GM19351 (cell line): ENCODE results near the gene SLC44A5.
"Not testable (repeated sequence)": the region's sequence is repeated elsewhere in the genome, so short reads cannot be mapped to it uniquely, and the experiment has no call there.

ENCODE experiments used
- ATAC-seq: cut with Tn5 transposase; IDR thresholded peaks from one replicate; pipeline ENCODE4 v1.9.1; 2021; ENCODE audit warnings: mild to moderate bottlenecking, moderate library complexity; ENCODE audit not compliant: unreplicated experiment

The SLC44A5 gene

DNA sequence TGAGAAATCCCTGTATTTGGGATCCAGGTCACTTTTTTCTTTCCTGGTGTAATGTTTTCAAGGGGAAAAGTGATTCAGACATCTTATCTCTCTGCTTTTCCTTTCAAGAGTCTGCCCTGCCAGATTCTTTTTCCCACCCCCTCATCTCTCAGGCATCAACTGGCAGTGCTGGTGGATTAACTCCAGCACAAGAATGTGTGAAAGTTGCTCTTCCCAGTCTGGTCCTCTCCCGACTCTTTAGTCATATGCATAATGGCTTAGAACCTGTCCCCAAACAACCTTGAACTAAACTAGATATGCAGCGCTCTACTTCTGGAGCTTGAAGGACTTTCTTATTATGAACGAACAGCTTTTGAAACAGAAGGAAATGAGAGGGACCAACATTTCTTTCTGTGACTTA lies 88.5 kb downstream of the SLC44A5 start:
- ATAC-seq, result no peak

DNA sequence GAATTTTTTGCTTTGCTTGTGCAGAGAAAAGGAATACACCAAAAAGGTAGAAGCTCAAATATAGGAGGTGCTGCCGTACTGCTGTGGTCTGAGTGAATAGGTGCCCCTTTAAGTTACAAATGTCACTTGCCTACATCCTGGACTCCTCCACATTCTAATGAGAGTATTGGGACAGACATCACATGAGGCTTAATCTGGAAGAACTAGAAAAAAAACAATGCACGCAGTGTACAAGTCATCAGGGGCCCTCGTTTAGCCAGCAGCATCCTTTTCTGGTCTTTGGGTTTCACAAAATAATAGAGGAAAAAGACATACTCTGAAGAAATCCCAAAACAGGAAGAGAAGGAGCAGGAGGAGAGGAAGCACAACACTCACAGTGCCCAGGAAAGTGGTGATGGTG lies 89.3 kb downstream of the SLC44A5 start:
- no peak for ATAC-seq

DNA sequence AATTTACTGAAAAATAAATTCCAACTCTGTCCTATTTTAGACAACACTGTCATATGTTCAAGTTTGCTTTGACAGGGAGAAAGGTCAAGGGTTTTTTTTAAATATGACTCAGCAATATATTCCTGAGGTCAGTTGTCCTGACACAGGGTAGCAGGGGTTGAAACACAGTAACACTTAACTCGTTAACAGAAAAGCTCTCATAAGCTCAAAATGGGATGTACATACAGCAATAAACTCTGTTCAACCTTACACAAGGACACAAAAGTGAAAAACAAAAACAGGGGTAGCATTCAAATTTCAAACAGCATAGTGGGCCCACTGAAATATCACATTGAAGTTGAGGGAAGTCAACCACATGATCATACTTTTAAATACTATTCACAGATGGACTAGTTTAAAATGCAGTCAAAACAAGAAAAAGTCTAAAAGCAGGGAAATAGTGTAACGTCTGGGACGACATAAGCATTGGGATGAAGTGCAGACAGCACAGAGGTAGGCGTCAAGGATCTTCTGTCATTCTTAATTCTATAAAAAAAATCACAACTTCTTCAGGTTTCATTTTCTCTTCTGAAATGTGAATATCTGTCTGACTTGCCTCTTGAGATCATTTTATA lies 89.9 kb downstream of the SLC44A5 start:
- no peak for ATAC-seq

DNA sequence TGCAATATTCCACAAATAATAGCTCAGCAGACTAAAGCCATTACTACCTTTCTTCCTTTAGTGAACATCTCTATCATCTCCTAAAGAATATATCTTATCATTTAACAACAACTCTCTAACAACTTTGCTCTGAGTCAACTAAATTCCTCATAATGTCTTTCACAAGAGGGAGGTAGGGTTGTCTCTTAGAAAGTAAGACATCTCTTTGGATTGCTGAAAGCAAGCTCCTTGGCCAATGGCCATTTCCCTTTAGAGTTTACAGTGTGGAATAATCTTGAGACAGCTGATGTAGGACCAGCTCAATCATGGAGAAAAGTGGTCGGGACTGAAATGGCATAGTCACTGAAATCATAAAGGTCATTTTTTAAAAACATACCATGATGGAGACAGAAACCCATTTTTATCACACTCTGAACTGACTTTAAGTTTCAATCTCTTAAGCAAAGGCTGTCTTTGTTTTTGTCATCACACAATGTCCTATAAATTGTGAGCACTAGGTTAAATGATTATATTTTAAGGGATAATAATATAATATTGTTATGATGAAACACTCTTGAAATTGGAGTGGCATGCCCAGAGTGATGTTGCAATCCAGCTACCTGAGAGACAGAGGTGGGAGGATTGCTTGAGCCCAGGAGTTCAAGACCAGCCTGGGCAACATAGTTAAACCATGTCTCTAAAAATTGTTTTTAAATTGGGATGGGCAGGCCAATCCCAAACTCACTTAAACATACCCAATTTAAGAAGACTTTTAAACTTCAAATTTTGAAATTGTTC lies 91.1 kb downstream of the SLC44A5 start:
- no peak for ATAC-seq

DNA sequence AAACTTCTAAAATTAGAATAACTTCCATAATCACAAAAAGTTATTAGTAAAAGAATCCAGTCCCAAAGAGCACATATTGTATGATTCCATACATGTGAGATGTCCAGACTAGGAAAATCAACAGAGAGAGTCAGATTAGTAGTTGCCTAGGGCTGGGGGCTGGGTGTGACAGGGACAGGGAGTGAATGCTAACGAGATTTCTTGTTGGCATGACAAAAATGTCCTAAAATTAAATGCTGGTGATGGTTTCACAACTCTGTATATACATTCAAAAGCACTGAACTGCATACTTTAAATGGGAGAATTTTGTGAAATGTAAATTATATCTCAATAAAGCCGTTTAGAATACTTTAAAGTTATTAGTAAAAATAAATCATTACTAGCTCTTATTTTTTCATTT lies 92.2 kb downstream of the SLC44A5 start:
- no peak for ATAC-seq

DNA sequence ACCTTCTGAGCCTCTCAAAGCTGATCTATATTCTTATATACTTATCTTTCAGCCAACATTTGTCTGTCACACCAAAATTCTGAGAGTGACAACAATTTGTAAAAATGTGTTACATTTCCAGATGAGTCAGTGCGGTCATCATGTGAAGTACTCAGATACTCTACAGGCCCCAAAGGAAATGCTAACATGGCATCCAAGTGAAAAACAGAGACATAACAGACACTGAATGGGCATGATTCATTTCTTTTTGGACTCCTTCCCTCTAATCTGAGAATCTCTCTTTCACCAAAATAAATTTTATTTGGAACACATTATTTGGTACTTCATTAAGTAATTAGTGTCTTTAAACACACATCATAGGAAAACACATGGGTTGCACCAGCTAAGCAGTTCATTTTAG lies 96.6 kb downstream of the SLC44A5 start:
- ATAC-seq, result no peak

DNA sequence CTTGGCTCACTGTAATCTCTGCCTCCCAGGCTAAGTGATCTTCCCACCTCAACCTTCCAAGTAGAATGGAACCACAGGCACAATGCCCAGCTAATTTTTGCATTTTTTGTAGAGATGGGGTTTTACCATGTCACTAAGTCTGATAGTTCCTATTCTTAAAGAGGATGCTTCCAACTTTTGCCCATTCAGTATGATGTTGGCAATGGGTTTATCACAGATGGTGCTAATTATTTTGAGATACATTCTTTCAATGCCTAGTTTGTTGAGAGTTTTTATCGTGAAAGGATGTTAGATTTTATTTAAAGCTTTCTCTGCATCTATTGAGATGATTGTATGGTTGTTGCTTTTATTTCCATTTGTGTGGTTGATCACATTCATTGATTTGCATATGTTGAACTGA lies 103.9 kb downstream of the SLC44A5 start:
- no peak for ATAC-seq

DNA sequence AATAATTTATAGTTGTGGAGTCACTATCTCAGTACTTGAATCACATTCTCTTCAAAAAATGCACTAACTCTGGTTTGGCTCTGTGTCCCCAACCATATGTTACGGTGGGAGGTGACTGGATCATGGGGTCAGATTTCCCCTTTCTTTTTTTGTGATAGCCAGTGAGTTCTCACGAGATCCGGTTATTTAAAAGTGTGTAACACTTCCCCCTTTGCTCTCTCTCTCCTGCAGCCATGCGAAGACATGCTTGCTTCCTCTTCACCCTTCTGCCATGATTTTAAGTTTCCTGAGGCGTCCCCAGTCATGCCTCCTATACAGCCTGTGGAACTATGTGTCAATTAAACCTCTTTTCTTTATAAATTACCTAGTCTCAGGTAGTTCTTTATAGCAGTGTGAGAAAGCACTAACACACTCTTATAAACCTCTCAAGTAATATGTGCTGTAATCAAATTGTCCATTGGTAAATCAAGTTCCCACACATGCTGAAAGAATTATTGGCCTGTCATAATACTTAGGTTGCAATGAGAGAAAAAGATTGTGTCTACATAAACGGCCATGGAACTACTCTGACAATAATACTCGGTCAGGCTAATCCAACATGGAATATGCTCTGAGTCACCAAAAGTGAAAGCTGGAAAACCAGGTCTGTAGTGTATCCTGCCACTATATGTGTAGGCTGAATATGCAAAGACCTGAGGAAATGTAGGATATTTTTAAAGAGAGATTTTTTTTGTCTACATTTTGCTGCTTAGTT lies 107.5 kb downstream of the SLC44A5 start:
- no peak for ATAC-seq

DNA sequence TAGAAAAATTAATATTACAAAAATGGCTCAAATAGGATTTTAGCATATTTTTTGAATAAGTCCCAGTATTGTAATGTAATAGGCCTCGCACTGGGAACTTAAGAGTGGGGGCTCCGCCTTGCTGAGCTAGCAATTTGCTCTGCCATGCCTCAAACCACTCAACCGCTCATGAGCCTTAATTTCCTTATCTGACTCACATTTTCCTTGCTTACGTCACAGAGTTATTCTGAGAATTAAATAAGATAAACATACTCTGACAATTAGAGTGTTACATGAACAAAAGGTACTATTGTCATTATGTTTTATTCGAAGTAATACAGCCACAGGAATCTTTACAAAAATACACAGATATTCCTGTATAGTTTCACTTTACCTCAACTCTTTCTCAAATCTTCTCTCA lies 108.1 kb downstream of the SLC44A5 start:
- no peak for ATAC-seq

DNA sequence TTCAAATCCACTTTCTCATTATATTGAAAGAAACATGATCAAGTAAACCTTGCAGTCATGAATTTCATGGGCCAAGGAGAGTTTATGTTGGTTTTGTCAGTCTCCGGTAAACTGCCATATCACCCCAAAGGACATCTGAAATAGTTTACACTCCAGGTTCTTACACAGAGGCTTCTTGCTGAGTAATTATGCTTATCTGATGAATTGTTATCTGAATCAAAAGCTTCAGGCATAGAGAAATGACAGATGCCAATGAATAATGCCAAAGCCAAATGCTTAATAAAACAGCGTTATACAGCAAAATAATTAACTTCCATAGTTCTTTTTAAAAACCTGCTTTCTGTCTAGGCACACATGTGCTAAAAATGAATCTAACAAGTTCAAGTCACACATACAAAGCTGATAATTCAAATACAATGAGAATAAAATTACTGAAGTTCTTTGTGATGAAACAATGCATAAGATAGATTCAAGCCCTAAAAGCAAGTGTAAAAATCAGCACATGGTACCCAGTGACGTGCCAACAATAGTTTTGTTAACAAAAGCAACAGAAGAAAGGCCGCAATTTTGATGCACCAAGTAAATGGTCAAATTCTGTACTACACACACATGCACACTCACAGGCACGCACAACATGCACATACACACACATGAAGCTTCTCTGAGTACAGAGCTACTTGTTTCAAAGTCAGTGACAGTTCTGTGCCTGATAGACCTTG lies 109.2 kb downstream of the SLC44A5 start:
- no peak for ATAC-seq

DNA sequence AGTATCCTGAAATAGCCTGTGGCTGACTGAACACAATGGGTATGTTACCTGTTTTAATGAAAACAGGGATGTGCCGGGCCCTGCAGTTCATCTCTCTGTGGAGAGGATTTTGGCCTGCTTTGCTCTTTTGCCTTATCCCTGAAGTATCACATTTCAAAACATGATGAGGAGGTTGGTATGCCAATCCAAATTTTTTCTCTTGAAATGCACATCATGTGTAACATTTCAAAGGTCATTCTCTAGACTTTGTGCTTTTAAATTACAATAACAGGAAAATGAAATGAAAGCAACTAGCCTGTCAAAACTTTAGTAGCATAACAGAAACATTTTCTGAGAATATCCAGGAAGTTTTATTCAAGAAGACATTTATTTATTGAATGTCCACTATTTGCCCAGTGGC lies 118.9 kb downstream of the SLC44A5 start:
- ATAC-seq, result no peak

DNA sequence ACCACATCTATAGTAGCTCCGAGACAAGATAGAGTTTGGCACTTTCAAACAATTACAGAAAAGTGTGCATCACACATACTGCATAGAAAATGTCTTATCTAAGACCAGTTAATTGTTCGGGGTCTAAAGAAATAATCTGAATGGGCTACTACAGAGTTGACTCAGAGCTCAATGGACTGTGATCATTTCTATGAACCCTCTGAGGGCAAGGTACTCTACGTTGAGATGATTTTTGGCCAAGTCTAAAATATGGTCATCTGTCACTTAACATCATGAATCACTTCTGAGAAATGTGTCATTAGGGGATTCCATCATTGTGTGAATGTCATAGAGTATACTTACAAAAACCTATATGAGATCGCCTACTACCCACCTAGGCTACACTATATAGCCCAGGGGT lies 123.5 kb downstream of the SLC44A5 start:
- ATAC-seq, result no peak

DNA sequence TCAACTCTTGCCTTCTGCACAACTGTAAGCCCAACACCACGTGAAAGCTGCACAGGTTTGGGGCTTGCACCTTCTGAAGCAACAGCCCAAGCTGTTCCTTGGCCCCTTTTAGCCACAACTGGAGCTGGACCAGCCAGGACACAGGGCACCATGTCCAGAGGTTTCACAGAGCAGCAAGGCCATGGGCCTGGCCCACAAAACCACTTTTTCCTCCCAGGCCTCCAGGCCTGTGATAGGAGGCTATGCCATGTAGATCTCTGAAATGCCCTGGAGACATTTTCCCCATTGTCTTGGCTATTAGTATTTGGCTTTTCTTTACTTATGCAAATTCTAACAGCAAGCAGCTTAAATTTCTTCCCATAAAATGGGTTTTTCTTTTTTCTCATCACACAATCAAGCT lies 126.1 kb downstream of the SLC44A5 start:
- no peak for ATAC-seq

DNA sequence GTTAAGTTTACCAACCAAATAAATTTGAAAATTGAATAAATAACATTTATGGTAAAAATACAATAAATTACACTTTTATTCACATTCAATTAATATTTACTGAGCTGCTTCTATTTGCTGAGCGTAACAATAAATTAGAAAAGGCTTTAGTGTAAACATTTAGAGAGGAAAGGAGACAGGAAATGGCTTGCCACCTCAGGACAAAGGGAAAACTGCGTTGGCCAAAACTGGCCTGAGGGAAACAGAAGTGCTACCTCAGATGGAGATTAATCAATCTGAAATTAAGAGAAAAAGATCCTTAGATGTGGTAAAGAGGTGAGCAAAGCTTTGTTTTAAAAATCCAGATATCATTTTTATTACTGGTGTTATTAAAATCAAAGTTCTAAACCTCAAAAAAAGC lies 128.0 kb downstream of the SLC44A5 start:
- ATAC-seq, result no peak

DNA sequence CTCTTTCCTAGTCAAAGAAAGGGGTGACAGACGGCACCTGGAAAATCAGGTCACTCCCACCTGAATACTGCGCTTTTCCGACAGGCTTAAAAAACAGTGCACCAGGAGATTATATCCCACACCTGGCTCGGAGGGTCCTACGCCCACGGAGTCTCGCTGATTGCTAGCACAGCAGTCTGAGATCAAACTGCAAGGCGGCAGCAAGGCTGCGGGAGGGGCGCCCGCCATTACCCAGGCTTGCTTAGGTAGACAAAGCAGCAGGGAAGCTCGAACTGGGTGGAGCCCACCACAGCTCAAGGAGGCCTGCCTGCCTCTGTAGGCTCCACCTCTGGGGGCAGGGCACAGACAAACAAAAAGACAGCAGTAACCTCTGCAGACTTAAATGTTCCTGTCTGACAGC lies 134.4 kb downstream of the SLC44A5 start:
- not testable (repeated sequence) for ATAC-seq

DNA sequence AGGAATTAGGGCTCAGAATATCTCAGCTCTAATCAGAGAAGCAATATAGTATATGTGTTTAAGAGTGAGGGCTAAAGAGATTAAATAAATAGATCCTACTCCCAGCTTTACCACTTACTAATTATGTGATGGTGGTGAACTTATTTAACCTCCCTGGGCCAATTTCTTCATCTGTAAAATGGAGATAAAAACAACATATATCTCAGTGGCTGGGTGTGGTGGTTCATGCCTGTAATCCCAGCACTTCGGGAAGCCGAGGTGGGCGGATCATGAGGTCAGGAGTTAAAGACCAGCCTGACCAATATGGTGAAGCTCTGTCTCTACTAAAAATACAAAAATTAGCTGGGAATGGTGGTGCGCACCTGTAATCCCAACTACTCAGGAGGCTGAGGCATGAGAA lies 135.2 kb downstream of the SLC44A5 start:
- no peak for ATAC-seq

DNA sequence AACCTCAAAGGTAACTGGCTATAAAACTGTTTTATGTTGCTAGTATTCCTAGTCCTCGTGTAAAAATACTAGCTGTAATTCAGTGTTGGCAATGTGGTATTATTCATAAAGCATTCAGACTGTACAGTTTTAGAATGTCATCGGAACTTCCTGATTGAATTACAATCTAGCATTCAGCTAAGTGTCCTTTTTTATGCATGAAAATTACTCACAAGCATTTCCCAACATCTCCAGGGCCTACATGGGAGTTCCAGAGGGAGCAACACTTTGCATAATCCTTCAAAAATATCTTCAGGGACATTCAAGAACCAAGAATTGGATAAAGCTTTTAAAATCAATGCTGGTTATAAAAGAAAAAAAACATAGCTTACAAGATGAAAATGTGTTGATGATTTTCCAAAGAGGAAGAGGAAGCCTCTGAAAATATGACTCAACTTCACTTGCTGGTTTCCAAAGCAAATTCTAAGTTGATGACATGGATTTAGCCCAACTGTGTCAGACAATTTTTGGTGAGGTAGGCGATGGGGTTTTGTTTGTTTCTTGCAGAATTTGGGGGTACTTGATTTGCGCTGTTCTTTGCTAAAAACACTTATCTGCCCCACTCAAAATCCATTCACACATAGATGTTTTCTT lies 137.8 kb downstream of the SLC44A5 start:
- no peak for ATAC-seq

DNA sequence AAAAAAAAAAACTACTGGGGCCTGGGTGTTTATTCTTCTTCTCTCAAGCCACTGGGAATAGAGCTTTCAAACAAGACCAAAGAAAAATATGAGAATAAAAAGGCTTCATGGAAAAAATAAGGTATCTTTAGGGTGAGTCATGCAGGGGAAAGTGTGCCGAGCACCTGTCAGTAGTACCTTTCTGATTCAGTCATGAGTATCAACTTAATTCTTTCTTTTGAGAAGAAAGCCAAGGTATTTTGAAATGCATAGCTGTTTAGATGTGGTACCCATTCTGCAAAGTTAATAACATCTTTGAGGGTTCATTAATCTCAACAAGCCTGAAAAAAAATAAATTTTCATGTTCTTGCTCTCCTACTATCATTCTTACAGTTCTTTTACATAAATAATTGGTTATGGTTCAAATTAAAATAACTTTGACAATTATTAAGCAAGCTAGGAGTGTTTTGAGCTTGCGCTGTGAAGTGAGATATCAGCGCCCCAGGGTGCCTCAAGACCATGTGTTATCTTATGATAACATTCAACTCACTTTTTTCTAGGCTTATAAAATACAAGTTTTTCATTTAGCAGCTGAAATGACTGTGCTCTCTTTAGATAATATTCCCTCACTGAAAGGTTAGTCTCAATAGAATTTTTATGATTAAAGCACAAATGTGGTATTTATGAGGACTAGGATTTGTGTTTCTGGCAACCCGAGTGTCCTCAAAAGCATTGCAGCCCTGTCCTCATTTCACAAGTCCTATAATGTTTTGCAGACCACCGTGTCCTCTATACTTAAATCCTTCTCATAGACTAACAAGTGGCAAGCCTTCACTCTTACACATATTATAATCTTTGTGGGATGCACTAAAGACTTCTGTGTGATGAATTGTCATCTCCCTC lies 138.6 kb downstream of the SLC44A5 start:
- no peak for ATAC-seq

DNA sequence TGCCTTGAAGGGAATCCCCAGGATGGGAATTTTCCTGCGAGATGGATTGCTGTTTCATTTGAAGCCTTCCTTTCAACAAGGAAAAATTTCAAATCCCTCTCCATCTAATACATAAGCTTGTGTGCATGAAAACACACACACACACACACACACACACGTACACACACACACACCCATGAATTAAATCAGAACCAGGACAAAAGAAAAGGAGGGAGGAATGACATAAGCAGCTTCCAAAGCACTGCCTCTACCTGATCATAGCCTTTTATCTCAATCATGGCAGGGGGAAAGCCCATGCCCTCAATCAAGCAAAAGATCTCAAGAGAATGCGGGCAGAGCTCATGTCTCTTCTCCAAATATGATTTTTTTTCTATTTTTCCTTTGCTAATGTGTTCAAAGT lies 139.7 kb downstream of the SLC44A5 start:
- no peak for ATAC-seq

DNA sequence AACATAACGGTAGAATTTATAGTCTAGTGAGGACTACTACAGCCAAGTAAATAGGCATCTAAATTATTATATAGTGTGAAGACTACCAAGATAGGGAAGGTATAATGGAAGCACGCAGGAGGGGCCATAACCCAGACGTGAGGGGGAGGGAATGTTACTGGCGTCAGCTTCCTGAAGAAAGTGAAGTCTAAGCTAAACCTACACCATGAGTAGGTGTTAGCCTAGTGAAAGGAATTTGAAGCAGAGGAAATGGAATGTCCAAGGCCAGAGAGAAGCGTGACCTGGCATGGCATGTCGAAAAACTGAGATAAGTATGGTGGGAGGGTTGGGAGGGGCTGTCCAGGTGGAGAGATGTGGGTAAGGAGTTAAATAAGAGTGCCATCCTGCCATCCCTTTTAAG lies 140.5 kb downstream of the SLC44A5 start:
- ATAC-seq, result no peak
